HepG2 (cell line): ENCODE measurements around the gene TRIO. TPM values are rescaled to one million over a fixed set of nuclear protein-coding genes. Genes with fewer than 3 reads are reported as not detected.

Source experiments
- ATAC-seq: fragments of 200-7000 bp; cut with Tn5 transposase; 3 replicates; pipeline ENCODE4 v1.9.1; 2020; ENCODE audit warnings: mild to moderate bottlenecking, moderate library complexity
- BruUV-seq: library from RNA; stranded (reverse); fragments of 400-500 nt; replicated peaks from 2 replicates; lab custom pipeline; 2021; lab: Mats Ljungman, UMichigan
- CTCF ChIA-PET: fragments of 300-600 bp; formaldehyde crosslinking; extraction: SDS; loops from one replicate; lab custom pipeline; 2021; ENCODE audit warnings: low total read pairs, inconsistent platforms, low intra/inter-chr PET ratio; lab: Yijun Ruan, JAX
- POLR2A ChIA-PET: fragments of 350-600 bp; sonication (Branson Sonifier 250); formaldehyde crosslinking; loops from one replicate; lab custom pipeline; 2020; ENCODE audit warnings: antibody characterized with exemption, inconsistent platforms; lab: Yijun Ruan, JAX
- DNase-seq: peaks from one replicate; pipeline ENCODE4 v3.0.0-alpha.2; 2015; ENCODE audit warnings: low spot score
- FAIRE-seq: peaks from 3 replicates; lab custom pipeline; 2011; peaks lifted over from hg19 to GRCh38; lab: Jason Lieb, UNC
- H2AFZ ChIP-seq: one replicate; pipeline ENCODE4 v1.6.1; 2011; ENCODE audit warnings: low read length, inconsistent platforms
- H3K27ac ChIP-seq: fragments of 300-600 bp; 3 replicates; pipeline ENCODE4 v1.8.0; 2011; ENCODE audit warnings: mixed run types, mild to moderate bottlenecking, mixed read lengths, low read length, inconsistent platforms; ENCODE audit not compliant: insufficient read depth; ENCODE audit errors: extremely low read length
- H3K27me3 ChIP-seq, 2 experiments: fragments of 200-600 bp in 1 of 2; 2 replicates in 1 of 2; 3 replicates in 1 of 2; pipeline versions ENCODE4 v1.6.0 to v1.8.0; 2011; ENCODE audit warnings: low read length in 2 of 2, mild to moderate bottlenecking in 2 of 2, moderate library complexity in 2 of 2, inconsistent platforms in 1 of 2; ENCODE audit not compliant: insufficient read depth in 2 of 2, control insufficient read depth in 1 of 2
- H3K36me3 ChIP-seq, 2 experiments: fragments of 200-600 bp in 1 of 2; replicated peaks in 1 of 2; 2 replicates in 1 of 2; 3 replicates in 1 of 2; pipeline versions ENCODE4 v1.5.1 to v1.8.0; 2011; ENCODE audit warnings: low read length in 2 of 2, inconsistent platforms in 1 of 2; ENCODE audit not compliant: insufficient read depth in 2 of 2, control insufficient read depth in 1 of 2
- H3K4me1 ChIP-seq: 2 replicates; pipeline ENCODE4 v1.5.1; 2012; ENCODE audit warnings: low read length, inconsistent platforms; ENCODE audit not compliant: insufficient read depth
- H3K4me2 ChIP-seq: 2 replicates; pipeline ENCODE4 v1.6.0; 2011; ENCODE audit warnings: low read depth, low read length, inconsistent platforms
- H3K4me3 ChIP-seq, 3 experiments: fragments of 200-600 bp in 1 of 3; sonication (generic), shearing (Covaris generic) in 1 of 3; replicated peaks in 1 of 3; 2 replicates each; pipeline ENCODE4 v1.5.1; 2011 to 2016; ENCODE audit warnings: low read length in 3 of 3, inconsistent platforms in 2 of 3, low read depth in 2 of 3, mild to moderate bottlenecking in 2 of 3, control low read depth in 1 of 3, mixed read lengths in 1 of 3; ENCODE audit not compliant: insufficient read depth in 1 of 3
- H3K79me2 ChIP-seq: one replicate; pipeline ENCODE4 v1.6.1; 2011; ENCODE audit warnings: low read length, inconsistent platforms; ENCODE audit not compliant: insufficient read depth
- H3K9ac ChIP-seq: 2 replicates; pipeline ENCODE4 v1.6.0; 2011; ENCODE audit warnings: mild to moderate bottlenecking, low read depth, low read length, inconsistent platforms; ENCODE audit not compliant: insufficient read depth
- H3K9me3 ChIP-seq: 2 replicates; pipeline ENCODE4 v1.5.1; 2012; ENCODE audit warnings: mild to moderate bottlenecking, low read length
- H4K20me1 ChIP-seq: 2 replicates; pipeline ENCODE4 v1.6.0; 2011; ENCODE audit warnings: inconsistent platforms, mild to moderate bottlenecking, low read length, moderate library complexity; ENCODE audit not compliant: insufficient read depth
- FOSL1 ChIP-seq: sonication (generic); formaldehyde crosslinking; IDR thresholded peaks from 2 replicates; pipeline ENCODE4 v1.9.0; 2021; ENCODE audit warnings: missing genetic modification reagents, borderline replicate concordance
- FOSL2 ChIP-seq: sonication (generic); formaldehyde crosslinking; IDR thresholded peaks from 2 replicates; pipeline ENCODE4 v1.4.0; 2020; ENCODE audit warnings: missing genetic modification reagents
- MAFK ChIP-seq, 2 experiments: IDR thresholded peaks in 1 of 2; conservative IDR thresholded peaks in 1 of 2; 2 replicates each; pipeline ENCODE4 v1.6.1; 2011; ENCODE audit warnings: improper control_type of control experiment in 2 of 2, low read length in 2 of 2
- NAIF1 ChIP-seq: sonication (generic); formaldehyde crosslinking; IDR thresholded peaks from 2 replicates; pipeline ENCODE4 v1.5.0; 2020; ENCODE audit warnings: mild to moderate bottlenecking, missing genetic modification reagents, borderline replicate concordance
- SOX13 ChIP-seq, 3 experiments: fragments of 450-650 bp in 1 of 3; sonication (generic) in 1 of 3; formaldehyde crosslinking in 1 of 3; IDR thresholded peaks in 2 of 3; conservative IDR thresholded peaks in 1 of 3; 2 replicates each; pipeline versions ENCODE4 v1.5.0 to v1.6.1; 2016 to 2020; ENCODE audit warnings: antibody characterized with exemption in 1 of 3, mild to moderate bottlenecking in 1 of 3, missing compliant biosample characterization in 1 of 3, missing genetic modification reagents in 1 of 3, moderate library complexity in 1 of 3
- SOX5 ChIP-seq: IDR thresholded peaks from 2 replicates; pipeline ENCODE4 v1.6.1; 2016; ENCODE audit warnings: borderline replicate concordance
- ZNF567 ChIP-seq: sonication (generic); formaldehyde crosslinking; IDR thresholded peaks from 2 replicates; pipeline ENCODE4 v1.8.1; 2023; ENCODE audit warnings: mild to moderate bottlenecking, missing genetic modification reagents, borderline replicate concordance
- WGBS: methylation state at CpG from one replicate; pipeline ENCODE4 v1.1.6; 2017; ENCODE audit warnings: low lambda C conversion rate; 5-methylcytosine and 5-hydroxymethylcytosine counted together
- in situ Hi-C: cut with HindIII; loops from 2 replicates; pipeline ENCODE4 v1.10.0; 2017; ENCODE audit warnings: low pct_unique_long_range_greater_than_20kb; ENCODE audit not compliant: extremely low pct_ligation_motif_present
- intact Hi-C: fragments of 100-400 bp; cut with micrococcal nuclease; formaldehyde crosslinking; loops from one replicate; pipeline ENCODE4 v1.10.0; 2022; ENCODE audit not compliant: unreplicated experiment
- polyA plus RNA-seq, 8 experiments: library from polyadenylated mRNA; depleted of rRNA in 3 of 8; stranded (reverse) in 7 of 8; unstranded in 1 of 8; fragments of >200 nt; fragmentation: Illumina TruSeq in 4 of 8; extraction: Trizol in 4 of 8; gene quantifications; 2 replicates each; pipeline versions ENCODE4 v1.2.1 to v1.2.3, GENCODE V29; 2011 to 2016; ENCODE audit warnings: low read depth in 4 of 8, missing spikeins in 1 of 8, mixed read lengths in 1 of 8; ENCODE audit not compliant: insufficient read depth in 1 of 8
- total RNA-seq, 5 experiments: library from RNA; depleted of rRNA; stranded (reverse); fragments of >200 nt; fragmentation: Illumina TruSeq; extraction: Trizol; gene quantifications; 2 replicates each; pipeline ENCODE4 v1.2.3, GENCODE V29; 2016; ENCODE audit warnings: low read depth in 1 of 5
- TF ChIP-seq, protein P1 (sequence below): sonication (generic); formaldehyde crosslinking; IDR thresholded peaks from 2 replicates; pipeline ENCODE4 v1.4.0; 2020; ENCODE audit warnings: missing genetic modification reagents
- TF ChIP-seq, protein P2 (sequence below): IDR thresholded peaks from 2 replicates; pipeline ENCODE4 v1.4.0; 2020; ENCODE audit warnings: mild to moderate bottlenecking, missing genetic modification reagents
- TF ChIP-seq, protein P3 (sequence below): sonication (generic); formaldehyde crosslinking; IDR thresholded peaks from 2 replicates; pipeline ENCODE4 v1.4.0; 2020; ENCODE audit warnings: missing genetic modification reagents

Gene TRIO
- total and polyA plus RNA-seq, 2 of the 13 experiments (the other 11 are each of a cell fraction or from before 2014, with no cell fraction given), result 45.2 to 45.9 TPM

DNA sequence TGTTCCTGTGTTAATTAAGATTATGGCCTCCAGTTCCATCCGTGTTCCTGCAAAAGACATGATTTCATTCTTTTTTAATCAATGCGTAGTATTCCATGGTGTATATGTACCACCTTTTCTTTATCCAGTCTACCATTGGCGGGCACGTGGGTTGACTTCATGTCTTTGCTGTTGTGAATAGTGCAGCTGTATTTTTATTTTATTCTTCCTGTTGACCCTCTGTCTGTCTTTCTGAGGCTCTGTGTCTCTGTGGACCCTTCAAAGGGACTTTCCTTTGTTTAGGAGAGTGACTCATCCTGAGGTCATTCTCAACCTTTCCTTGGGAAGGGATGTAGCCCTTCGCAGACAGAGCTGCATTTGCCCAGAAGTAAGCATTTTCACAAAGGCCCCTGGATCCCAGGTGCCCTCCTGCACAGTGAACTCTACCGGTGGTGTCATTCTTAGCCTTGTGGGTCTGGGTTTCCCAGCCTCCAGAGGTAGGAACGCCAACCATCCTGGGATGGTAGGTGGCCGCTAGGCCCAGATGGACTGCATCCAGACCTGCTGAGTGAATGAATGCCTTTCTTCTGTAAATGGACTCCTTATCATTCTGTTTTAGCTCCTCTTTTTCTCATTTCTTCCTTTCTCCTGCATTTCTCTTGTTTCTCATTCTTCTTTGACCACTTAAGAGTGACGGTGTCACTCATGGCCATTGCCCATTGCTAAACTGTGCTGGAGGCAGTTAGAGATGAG is 22.4 kb downstream of the TRIO start:
- WGBS, result 88% methylated on average over 9 of the region's 9 CpGs
- Histone ChIP-seq H4K20me1 (peaks cover 34% of the 10 kb centered on the region), H3K9me3 (no peaks in the 10 kb centered on the region; the same call in 1 of the 2 replicates), H3K9ac (no peak overlapping the region), H3K79me2 (peaks cover 99% of the 10 kb centered on the region)
- in situ Hi-C loops, result loop anchor here (5.0 kb wide), 1 partner anchor 47 kb away; no protein-coding TSS in a partner anchor
- POLR2A ChIA-PET, result interaction anchor here (1.2 to 1.5 kb wide), 2 partner anchors 9 to 16 kb away, joined by 3 to 5 read pairs; no protein-coding TSS in a partner anchor
- TF ChIP-seq, protein P1, sequence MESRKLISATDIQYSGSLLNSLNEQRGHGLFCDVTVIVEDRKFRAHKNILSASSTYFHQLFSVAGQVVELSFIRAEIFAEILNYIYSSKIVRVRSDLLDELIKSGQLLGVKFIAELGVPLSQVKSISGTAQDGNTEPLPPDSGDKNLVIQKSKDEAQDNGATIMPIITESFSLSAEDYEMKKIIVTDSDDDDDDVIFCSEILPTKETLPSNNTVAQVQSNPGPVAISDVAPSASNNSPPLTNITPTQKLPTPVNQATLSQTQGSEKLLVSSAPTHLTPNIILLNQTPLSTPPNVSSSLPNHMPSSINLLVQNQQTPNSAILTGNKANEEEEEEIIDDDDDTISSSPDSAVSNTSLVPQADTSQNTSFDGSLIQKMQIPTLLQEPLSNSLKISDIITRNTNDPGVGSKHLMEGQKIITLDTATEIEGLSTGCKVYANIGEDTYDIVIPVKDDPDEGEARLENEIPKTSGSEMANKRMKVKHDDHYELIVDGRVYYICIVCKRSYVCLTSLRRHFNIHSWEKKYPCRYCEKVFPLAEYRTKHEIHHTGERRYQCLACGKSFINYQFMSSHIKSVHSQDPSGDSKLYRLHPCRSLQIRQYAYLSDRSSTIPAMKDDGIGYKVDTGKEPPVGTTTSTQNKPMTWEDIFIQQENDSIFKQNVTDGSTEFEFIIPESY (CRISPR knock-in tag), result peak; percentile 58; the same call in 1 of the 2 replicates
- peak; percentile 38; the same call in 1 of the 2 replicates for TF ChIP-seq FOSL1 (CRISPR knock-in tag)
- TF ChIP-seq, protein P2, sequence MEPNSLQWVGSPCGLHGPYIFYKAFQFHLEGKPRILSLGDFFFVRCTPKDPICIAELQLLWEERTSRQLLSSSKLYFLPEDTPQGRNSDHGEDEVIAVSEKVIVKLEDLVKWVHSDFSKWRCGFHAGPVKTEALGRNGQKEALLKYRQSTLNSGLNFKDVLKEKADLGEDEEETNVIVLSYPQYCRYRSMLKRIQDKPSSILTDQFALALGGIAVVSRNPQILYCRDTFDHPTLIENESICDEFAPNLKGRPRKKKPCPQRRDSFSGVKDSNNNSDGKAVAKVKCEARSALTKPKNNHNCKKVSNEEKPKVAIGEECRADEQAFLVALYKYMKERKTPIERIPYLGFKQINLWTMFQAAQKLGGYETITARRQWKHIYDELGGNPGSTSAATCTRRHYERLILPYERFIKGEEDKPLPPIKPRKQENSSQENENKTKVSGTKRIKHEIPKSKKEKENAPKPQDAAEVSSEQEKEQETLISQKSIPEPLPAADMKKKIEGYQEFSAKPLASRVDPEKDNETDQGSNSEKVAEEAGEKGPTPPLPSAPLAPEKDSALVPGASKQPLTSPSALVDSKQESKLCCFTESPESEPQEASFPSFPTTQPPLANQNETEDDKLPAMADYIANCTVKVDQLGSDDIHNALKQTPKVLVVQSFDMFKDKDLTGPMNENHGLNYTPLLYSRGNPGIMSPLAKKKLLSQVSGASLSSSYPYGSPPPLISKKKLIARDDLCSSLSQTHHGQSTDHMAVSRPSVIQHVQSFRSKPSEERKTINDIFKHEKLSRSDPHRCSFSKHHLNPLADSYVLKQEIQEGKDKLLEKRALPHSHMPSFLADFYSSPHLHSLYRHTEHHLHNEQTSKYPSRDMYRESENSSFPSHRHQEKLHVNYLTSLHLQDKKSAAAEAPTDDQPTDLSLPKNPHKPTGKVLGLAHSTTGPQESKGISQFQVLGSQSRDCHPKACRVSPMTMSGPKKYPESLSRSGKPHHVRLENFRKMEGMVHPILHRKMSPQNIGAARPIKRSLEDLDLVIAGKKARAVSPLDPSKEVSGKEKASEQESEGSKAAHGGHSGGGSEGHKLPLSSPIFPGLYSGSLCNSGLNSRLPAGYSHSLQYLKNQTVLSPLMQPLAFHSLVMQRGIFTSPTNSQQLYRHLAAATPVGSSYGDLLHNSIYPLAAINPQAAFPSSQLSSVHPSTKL, result 0 out of 2 replicates have a peak, but pooled peaks have one; percentile 36
- TF ChIP-seq SOX13 (IDR thresholded peaks at IDR 0.05), result no peak
- TF ChIP-seq SOX13 (CRISPR knock-in tag; conservative IDR thresholded peaks at IDR 0.05 in 1 of 2, IDR thresholded peaks at IDR 0.05 in 1 of 2), result peak in 1 of 2 experiments; percentile 28; a peak in 1 of 4 replicates
- TF ChIP-seq NAIF1 (CRISPR knock-in tag), result no peak
- TF ChIP-seq SOX5, result peak; percentile 42; the same call in 1 of the 2 replicates
- TF ChIP-seq ZNF567, result no peak
- TF ChIP-seq, protein P3, sequence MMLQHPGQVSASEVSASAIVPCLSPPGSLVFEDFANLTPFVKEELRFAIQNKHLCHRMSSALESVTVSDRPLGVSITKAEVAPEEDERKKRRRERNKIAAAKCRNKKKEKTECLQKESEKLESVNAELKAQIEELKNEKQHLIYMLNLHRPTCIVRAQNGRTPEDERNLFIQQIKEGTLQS (CRISPR knock-in tag), result 0 out of 2 replicates have a peak, but pooled peaks have one; percentile 34
- peak; percentile 85 for TF ChIP-seq FOSL2
- TF ChIP-seq MAFK (conservative IDR thresholded peaks at IDR 0.05 in 1 of 2, IDR thresholded peaks at IDR 0.05 in 1 of 2; ENCODE audit: low read length in 2 of 2), result 0 out of 4 replicates have a peak, but pooled peaks of 1 of the 2 experiments have one; percentile 3
- TF ChIP-seq, all 625 proteins: peak for 8
- Histone ChIP-seq H3K27ac (peak overlapping the region; percentile 19), H3K4me2 (no peak overlapping the region), H2AFZ (no peak overlapping the region), H3K4me3 (no peak overlapping the region), H3K4me1 (peaks cover 87% of the 10 kb centered on the region), H3K36me3 (no peaks in the 10 kb centered on the region), H3K27me3 (no peaks in the 10 kb centered on the region)
- CTCF ChIA-PET, result no interaction called here
- no peak for FAIRE-seq
- BruUV-seq, result no TSS peak
- no peak for ATAC-seq
- intact Hi-C loops, result no loop called here
- peak; percentile 52 for DNase-seq
